Loucy (cell line): ENCODE results near the gene KIRREL3.
"Not testable (repeated sequence)": the region's sequence is repeated elsewhere in the genome, so short reads cannot be mapped to it uniquely, and the experiment has no call there.

Experiments
- H2AFZ ChIP-seq: fragments of 200-600 bp; sonication (generic); 2 replicates; pipeline ENCODE4 v1.6.0; 2016; ENCODE audit warnings: antibody characterized with exemption, mild to moderate bottlenecking, low read length, moderate library complexity
- H3F3A ChIP-seq: fragments of 200-600 bp; 2 replicates; pipeline ENCODE4 v1.6.0; 2016; ENCODE audit warnings: antibody characterized with exemption, low read depth, mild to moderate bottlenecking
- H3K27me3 ChIP-seq: fragments of 200-600 bp; sonication (generic); 2 replicates; pipeline ENCODE4 v1.6.1; 2014; ENCODE audit warnings: low read length, mild to moderate bottlenecking; ENCODE audit not compliant: insufficient read depth, poor library complexity, severe bottlenecking
- H3K36me3 ChIP-seq: fragments of 200-600 bp; sonication (generic); 2 replicates; pipeline ENCODE4 v1.6.1; 2016; ENCODE audit warnings: low read length; ENCODE audit not compliant: insufficient read depth
- H3K4me1 ChIP-seq: fragments of 200-600 bp; sonication (generic); 2 replicates; pipeline ENCODE4 v1.5.1; 2014; ENCODE audit warnings: low read length, mild to moderate bottlenecking; ENCODE audit not compliant: insufficient read depth, poor library complexity, severe bottlenecking
- H3K4me2 ChIP-seq: fragments of 200-600 bp; sonication (generic); 2 replicates; pipeline ENCODE4 v1.6.0; 2014; ENCODE audit warnings: antibody characterized with exemption, low read length, low read depth, mild to moderate bottlenecking; ENCODE audit not compliant: poor library complexity, severe bottlenecking
- H3K4me3 ChIP-seq: fragments of 200-600 bp; sonication (generic); 2 replicates; pipeline ENCODE4 v1.5.1; 2014; ENCODE audit warnings: low read length, mild to moderate bottlenecking, mixed read lengths; ENCODE audit not compliant: poor library complexity, severe bottlenecking
- H3K79me2 ChIP-seq: fragments of 200-600 bp; sonication (generic); 2 replicates; pipeline ENCODE4 v1.6.1; 2014; ENCODE audit warnings: low read length; ENCODE audit not compliant: insufficient read depth
- H3K9ac ChIP-seq: fragments of 200-600 bp; sonication (generic); 2 replicates; pipeline ENCODE4 v1.6.0; 2014; ENCODE audit warnings: mild to moderate bottlenecking, low read depth, low read length, moderate library complexity; ENCODE audit not compliant: poor library complexity, severe bottlenecking
- H3K9me2 ChIP-seq: fragments of 200-600 bp; sonication (generic); replicated peaks from 2 replicates; pipeline ENCODE4 v1.6.1; 2016; ENCODE audit warnings: low read depth, low read length, mixed read lengths
- H3K9me3 ChIP-seq: fragments of 200-600 bp; sonication (generic); 2 replicates; pipeline ENCODE4 v1.6.1; 2014; ENCODE audit warnings: mild to moderate bottlenecking, antibody characterized with exemption, low read length, low read depth; ENCODE audit not compliant: insufficient read depth
- H4K20me1 ChIP-seq: fragments of 200-600 bp; sonication (generic); 2 replicates; pipeline ENCODE4 v1.6.0; 2014; ENCODE audit warnings: antibody characterized with exemption, low read length, mild to moderate bottlenecking; ENCODE audit not compliant: insufficient read depth, poor library complexity, severe bottlenecking
- CTCF ChIP-seq: fragments of 200-600 bp; sonication (generic); conservative IDR thresholded peaks from 2 replicates; pipeline ENCODE4 v1.5.1; 2014; ENCODE audit warnings: mild to moderate bottlenecking, antibody characterized with exemption, low read length
- EZH2phosphoT487 ChIP-seq: fragments of 200-600 bp; IDR thresholded peaks from 2 replicates; pipeline ENCODE4 v1.6.1; 2018; ENCODE audit warnings: antibody characterized with exemption, mild to moderate bottlenecking, moderate library complexity, borderline replicate concordance

KIRREL3 gene

GRCh38 chr11:126963115-126963514 lies 37.5 kb downstream of the KIRREL3 start:
- no peaks in the 10 kb centered on the region for H3K9me2 ChIP-seq
- no peak overlapping the region for H3K4me2 ChIP-seq
- H3K4me3 ChIP-seq, result no peak overlapping the region
- H3K36me3 ChIP-seq, result no peaks in the 10 kb centered on the region
- H3K9me3 ChIP-seq, result no peaks in the 10 kb centered on the region
- H4K20me1 ChIP-seq, result no peaks in the 10 kb centered on the region
- H2AFZ ChIP-seq, result no peak overlapping the region
- H3K27me3 ChIP-seq, result peaks cover 5% of the 10 kb centered on the region
- no peaks in the 10 kb centered on the region for H3K4me1 ChIP-seq
- H3F3A ChIP-seq, result no peaks in the 10 kb centered on the region
- no peak overlapping the region for H3K9ac ChIP-seq
- TF ChIP-seq EZH2phosphoT487 (no peak), CTCF (no peak)
- no peaks in the 10 kb centered on the region for H3K79me2 ChIP-seq

GRCh38 chr11:126959700-126960099 lies 40.9 kb downstream of the KIRREL3 start:
- Histone ChIP-seq H3K4me2 (no peak overlapping the region), H3K4me1 (no peaks in the 10 kb centered on the region), H3K79me2 (no peaks in the 10 kb centered on the region), H3F3A (no peaks in the 10 kb centered on the region), H3K4me3 (no peak overlapping the region), H3K36me3 (no peaks in the 10 kb centered on the region), H4K20me1 (no peaks in the 10 kb centered on the region), H2AFZ (no peak overlapping the region), H3K9ac (no peak overlapping the region), H3K9me2 (no peaks in the 10 kb centered on the region), H3K27me3 (no peaks in the 10 kb centered on the region), H3K9me3 (no peaks in the 10 kb centered on the region)
- TF ChIP-seq EZH2phosphoT487 (no peak), CTCF (no peak)

- Histone ChIP-seq H3K9me3 (no peaks in the 10 kb centered on the region), H3K79me2 (no peaks in the 10 kb centered on the region), H4K20me1 (no peaks in the 10 kb centered on the region), H3K9ac (no peak overlapping the region), H3K4me2 (no peak overlapping the region), H3K4me1 (no peaks in the 10 kb centered on the region), H3K36me3 (no peaks in the 10 kb centered on the region), H3K4me3 (no peak overlapping the region), H3K27me3 (no peaks in the 10 kb centered on the region), H3F3A (no peaks in the 10 kb centered on the region), H3K9me2 (no peaks in the 10 kb centered on the region), H2AFZ (no peak overlapping the region)
- TF ChIP-seq CTCF (no peak), EZH2phosphoT487 (no peak)
These were observed 43.9 kb downstream of the KIRREL3 start for GRCh38 chr11:126956635-126957034.

DNA sequence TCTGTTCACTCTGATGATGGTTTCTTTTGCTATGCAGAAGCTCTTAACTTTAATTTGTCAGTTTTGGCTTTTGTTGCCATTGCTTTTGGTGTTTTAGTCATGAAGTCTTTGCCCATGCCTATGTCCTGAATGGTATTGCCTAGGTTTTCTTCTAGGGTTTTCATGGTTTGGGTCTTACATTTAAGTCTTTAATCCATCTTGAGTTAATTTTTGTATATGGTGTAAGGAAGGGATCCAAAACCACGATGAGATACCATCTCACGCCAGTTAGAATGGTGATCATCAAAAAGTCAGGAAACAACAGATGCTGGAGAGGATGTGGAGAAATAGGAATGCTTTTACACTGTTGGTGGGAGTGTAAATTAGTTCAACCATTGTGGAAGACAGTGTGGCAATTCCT lies 48.0 kb downstream of the KIRREL3 start:
- not testable (repeated sequence) for H3K4me1 ChIP-seq, H3K4me3 ChIP-seq, H3K4me2 ChIP-seq, H3K9me3 ChIP-seq, H3K27me3 ChIP-seq, H3K36me3 ChIP-seq, H3F3A ChIP-seq, H4K20me1 ChIP-seq, H2AFZ ChIP-seq, H3K9me2 ChIP-seq, H3K79me2 ChIP-seq, H3K9ac ChIP-seq
